NB4 (cell line): ENCODE data around the gene CARD19.

Experiments used
- DNase-seq: peaks from one replicate; pipeline ENCODE4 v3.0.0; 2010; ENCODE audit warnings: low read depth
- H3K4me3 ChIP-seq: one replicate; pipeline ENCODE4 v1.5.1; 2011; ENCODE audit warnings: mild to moderate bottlenecking, low read depth, low read length, moderate library complexity
- CTCF ChIP-seq: IDR thresholded peaks from one replicate; pipeline ENCODE4 v1.5.1; 2012; ENCODE audit warnings: low read depth, low read length
- MAX ChIP-seq: IDR thresholded peaks from 2 replicates; pipeline ENCODE4 v1.6.1; 2011; ENCODE audit warnings: low read depth, low read length
- MYC ChIP-seq: IDR thresholded peaks from 2 replicates; pipeline ENCODE4 v1.6.1; 2011; ENCODE audit warnings: low read depth, low read length
- POLR2A ChIP-seq: IDR thresholded peaks from 2 replicates; pipeline ENCODE4 v1.6.1; 2011; ENCODE audit warnings: mild to moderate bottlenecking; ENCODE audit not compliant: insufficient read length; ENCODE audit errors: extremely low read depth

CARD19 gene

GRCh38 chr9:93083592-93084470, 12.2 kb upstream of the CARD19 start:
- no peak overlapping the region for H3K4me3 ChIP-seq
- no peak for TF ChIP-seq POLR2A
- no peak for TF ChIP-seq CTCF
- no peak for TF ChIP-seq MYC
- no peak for TF ChIP-seq MAX
- DNase-seq, result no peak

GRCh38 chr9:93084471-93084881, 11.5 kb upstream of the CARD19 start:
- DNase-seq, result no peak
- no peak for TF ChIP-seq POLR2A
- no peak for TF ChIP-seq MYC
- TF ChIP-seq CTCF, result no peak
- no peak for TF ChIP-seq MAX
- H3K4me3 ChIP-seq, result no peak overlapping the region

- TF ChIP-seq POLR2A (no peak), CTCF (no peak), MAX (no peak), MYC (no peak)
- DNase-seq, result no peak
- no peak overlapping the region for H3K4me3 ChIP-seq
Measured at GRCh38 chr9:93085676-93086075, 10.3 kb upstream of the CARD19 start.

- TF ChIP-seq MYC, result no peak
- no peak for TF ChIP-seq CTCF
- no peak for TF ChIP-seq MAX
- TF ChIP-seq POLR2A, result no peak
- no peak for DNase-seq
Measured at GRCh38 chr9:93086447-93087224, 9.4 kb upstream of the CARD19 start.

GRCh38 chr9:93087971-93088655, 7.9 kb upstream of the CARD19 start:
- DNase-seq, result no peak
- TF ChIP-seq MYC, result no peak
- TF ChIP-seq CTCF, result no peak
- no peak for TF ChIP-seq POLR2A
- TF ChIP-seq MAX, result no peak
- no peak overlapping the region for H3K4me3 ChIP-seq

More at GRCh38 chr9:93086447-93087224, 9.4 kb upstream of the CARD19 start:
- no peak overlapping the region for H3K4me3 ChIP-seq
